PFSK-1 (cell line): ENCODE measurements around the gene PHOSPHO1.

ENCODE experiments used
- POLR2AphosphoS5 ChIP-seq: IDR thresholded peaks from 2 replicates; pipeline ENCODE4 v1.6.1; 2012; ENCODE audit warnings: low read depth, mild to moderate bottlenecking, control low read depth, low read length, moderate library complexity
- TAF1 ChIP-seq: IDR thresholded peaks from 2 replicates; pipeline ENCODE4 v1.6.1; 2012; ENCODE audit warnings: low read length, control low read depth, borderline replicate concordance; ENCODE audit not compliant: insufficient read depth

DNA sequence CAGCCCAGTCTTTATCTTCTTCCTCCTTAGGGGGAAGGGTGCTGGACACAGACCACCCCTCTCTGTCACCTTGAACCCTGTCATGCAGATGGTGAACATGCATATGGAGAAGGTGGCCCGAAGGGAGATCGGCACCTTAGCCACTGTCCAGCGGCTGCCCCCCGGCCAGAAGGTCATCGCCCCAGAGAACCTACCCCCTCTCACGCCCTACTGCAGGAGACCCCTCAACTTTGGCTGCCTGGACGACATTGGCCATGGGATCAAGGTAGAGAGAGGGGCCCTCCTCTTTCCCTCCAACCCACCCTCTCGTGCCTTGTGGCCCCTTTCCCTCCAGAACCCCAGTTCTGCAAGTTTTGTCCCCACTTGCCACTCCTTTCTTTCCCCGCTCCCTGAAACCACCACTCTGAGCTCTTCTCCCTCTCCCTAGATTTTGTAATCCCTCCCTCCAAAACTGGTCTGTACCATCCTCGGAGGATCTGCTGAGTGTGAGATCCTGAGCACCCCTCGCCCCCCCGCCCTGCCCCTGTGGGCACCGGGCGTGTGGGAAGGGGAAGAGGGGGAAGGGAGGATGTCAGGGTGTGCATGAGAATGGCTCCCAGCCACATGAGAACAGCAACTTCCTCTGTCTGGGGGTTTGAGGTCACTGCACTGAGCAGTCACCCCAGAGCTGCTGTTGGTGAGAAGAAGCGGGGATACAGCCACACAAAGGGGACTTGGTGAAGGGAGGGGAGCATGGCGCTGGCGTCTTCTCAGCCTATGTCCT lies 12.8 kb downstream of the PHOSPHO1 start:
- no peak for TF ChIP-seq TAF1
- no peak for TF ChIP-seq POLR2AphosphoS5
